ENCODE data around the gene CDC16.
"Not testable (repeated sequence)": the region's sequence is repeated elsewhere in the genome, so short reads cannot be mapped to it uniquely, and the experiment has no call there.

The CDC16 gene

GRCh38 chr13:114237415-114238112 is 2.9 kb downstream of the CDC16 start:
- Mint-ChIP-seq H3K27ac (peak overlapping the region; percentile 18), H3K36me3 (ENCODE audit: low read depth) (peaks cover 47% of the 10 kb centered on the region), H3K4me3 (peak overlapping the region; percentile 53), H3K9me3 (peaks cover 10% of the 10 kb centered on the region), H3K4me1 (peaks cover 21% of the 10 kb centered on the region), H3K27me3 (ENCODE audit: low read depth, poor library complexity) (peaks cover 7% of the 10 kb centered on the region)
- no peak for TF ChIP-seq CTCF (IDR thresholded peaks at IDR 0.05)
- no peak for DNase-seq

- TF ChIP-seq CTCF (IDR thresholded peaks at IDR 0.05), result no peak
- Mint-ChIP-seq H3K4me1 (peaks cover 5% of the 10 kb centered on the region), H3K4me3 (no peak overlapping the region), H3K9me3 (no peaks in the 10 kb centered on the region), H3K27ac (no peak overlapping the region), H3K27me3 (ENCODE audit: low read depth, poor library complexity) (peaks cover 3% of the 10 kb centered on the region), H3K36me3 (ENCODE audit: low read depth) (peaks cover 85% of the 10 kb centered on the region)
- DNase-seq, result no peak
Observed at GRCh38 chr13:114241918-114242317, 7.2 kb downstream of the CDC16 start.

- no peak for DNase-seq
- H3K4me3 Mint-ChIP-seq, result no peak overlapping the region
- H3K27ac Mint-ChIP-seq, result no peak overlapping the region
- no peak for TF ChIP-seq CTCF (IDR thresholded peaks at IDR 0.05)
- no peaks in the 10 kb centered on the region for H3K9me3 Mint-ChIP-seq
- peaks cover 89% of the 10 kb centered on the region for H3K36me3 Mint-ChIP-seq (ENCODE audit: low read depth)
- H3K4me1 Mint-ChIP-seq, result no peaks in the 10 kb centered on the region
- no peaks in the 10 kb centered on the region for H3K27me3 Mint-ChIP-seq (ENCODE audit: low read depth, poor library complexity)
Observed at GRCh38 chr13:114243971-114244370, 9.3 kb downstream of the CDC16 start.

- Mint-ChIP-seq H3K9me3 (no peaks in the 10 kb centered on the region), H3K36me3 (ENCODE audit: low read depth) (peaks cover 85% of the 10 kb centered on the region), H3K27me3 (ENCODE audit: low read depth, poor library complexity) (no peaks in the 10 kb centered on the region), H3K4me1 (no peaks in the 10 kb centered on the region), H3K27ac (no peak overlapping the region), H3K4me3 (no peak overlapping the region)
- DNase-seq, result no peak
- no peak for TF ChIP-seq CTCF (IDR thresholded peaks at IDR 0.05)
Observed at GRCh38 chr13:114244637-114245036, 9.9 kb downstream of the CDC16 start.

- H3K27me3 Mint-ChIP-seq (ENCODE audit: low read depth, poor library complexity), result no peaks in the 10 kb centered on the region
- H3K27ac Mint-ChIP-seq, result no peak overlapping the region
- H3K4me3 Mint-ChIP-seq, result no peak overlapping the region
- peaks cover 85% of the 10 kb centered on the region for H3K36me3 Mint-ChIP-seq (ENCODE audit: low read depth)
- no peak for DNase-seq
- no peaks in the 10 kb centered on the region for H3K4me1 Mint-ChIP-seq
- H3K9me3 Mint-ChIP-seq, result no peaks in the 10 kb centered on the region
- no peak for TF ChIP-seq CTCF (IDR thresholded peaks at IDR 0.05)
Observed at GRCh38 chr13:114248011-114248410, 13.3 kb downstream of the CDC16 start.

GRCh38 chr13:114249077-114249476 is 14.4 kb downstream of the CDC16 start:
- Mint-ChIP-seq H3K4me3 (no peak overlapping the region), H3K4me1 (no peaks in the 10 kb centered on the region), H3K27ac (no peak overlapping the region), H3K27me3 (ENCODE audit: low read depth, poor library complexity) (no peaks in the 10 kb centered on the region), H3K36me3 (ENCODE audit: low read depth) (peaks cover 85% of the 10 kb centered on the region), H3K9me3 (no peaks in the 10 kb centered on the region)
- no peak for DNase-seq
- TF ChIP-seq CTCF (IDR thresholded peaks at IDR 0.05), result no peak

GRCh38 chr13:114251639-114252440 is 17.1 kb downstream of the CDC16 start:
- peaks cover 83% of the 10 kb centered on the region for H3K36me3 Mint-ChIP-seq (ENCODE audit: low read depth)
- not testable (repeated sequence) for H3K27me3 Mint-ChIP-seq (ENCODE audit: low read depth, poor library complexity); H3K9me3 Mint-ChIP-seq; H3K27ac Mint-ChIP-seq; H3K4me1 Mint-ChIP-seq; DNase-seq; H3K4me3 Mint-ChIP-seq
